IPS-18c (cell line): ENCODE measurements around the gene CRLF2.
"Not testable (repeated sequence)": the region's sequence is repeated elsewhere in the genome, so short reads cannot be mapped to it uniquely, and the experiment has no call there.

ENCODE experiments used
- H3K4me3 ChIP-seq: 2 replicates; pipeline ENCODE4 v1.7.0; 2013; ENCODE audit warnings: low read depth, mild to moderate bottlenecking, low read length, moderate library complexity; ENCODE audit not compliant: insufficient read depth
- H3K9me3 ChIP-seq: one replicate; pipeline ENCODE4 v1.6.1; 2013; ENCODE audit warnings: mild to moderate bottlenecking, low read length, moderate library complexity; ENCODE audit not compliant: control insufficient read depth, insufficient read depth

CRLF2 gene

DNA sequence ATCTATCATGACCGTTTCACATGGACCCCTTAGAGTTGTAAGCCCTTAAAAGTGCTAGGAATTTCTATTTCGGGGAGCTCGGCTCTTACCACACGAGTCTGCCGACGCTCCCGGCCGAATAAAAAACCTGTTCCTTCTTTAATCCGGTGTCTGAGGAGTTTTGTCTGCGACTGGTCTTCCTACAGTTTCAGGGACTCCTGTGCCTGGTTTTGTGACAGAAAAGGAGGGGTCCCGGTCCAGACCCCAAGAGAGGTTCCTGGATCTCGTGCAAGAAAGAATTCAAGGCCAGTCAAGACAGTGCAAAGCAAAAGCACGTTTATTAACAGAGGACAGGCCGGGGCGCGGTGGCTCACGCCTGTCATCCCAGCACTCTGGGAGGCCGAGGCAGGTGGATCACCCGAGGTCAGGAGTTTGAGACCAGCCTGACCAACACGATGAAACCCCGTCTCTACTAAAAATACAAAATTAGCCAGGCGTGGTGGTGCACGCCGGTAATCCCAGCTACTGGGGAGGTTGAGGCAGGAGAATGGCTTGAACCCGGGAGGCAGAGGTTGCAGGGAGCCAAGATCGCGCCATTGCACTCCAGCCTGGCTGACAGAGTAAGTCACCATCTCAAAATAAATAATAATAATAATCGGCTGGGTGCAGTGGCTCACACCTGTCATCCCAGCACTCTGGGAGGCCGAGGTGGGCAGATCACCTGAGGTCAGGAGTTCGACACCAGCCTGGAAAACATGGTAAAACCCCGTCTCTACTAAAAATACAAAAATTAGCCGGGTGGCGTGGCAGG is 35.7 kb downstream of the CRLF2 start:
- not testable (repeated sequence) for H3K9me3 ChIP-seq, H3K4me3 ChIP-seq

DNA sequence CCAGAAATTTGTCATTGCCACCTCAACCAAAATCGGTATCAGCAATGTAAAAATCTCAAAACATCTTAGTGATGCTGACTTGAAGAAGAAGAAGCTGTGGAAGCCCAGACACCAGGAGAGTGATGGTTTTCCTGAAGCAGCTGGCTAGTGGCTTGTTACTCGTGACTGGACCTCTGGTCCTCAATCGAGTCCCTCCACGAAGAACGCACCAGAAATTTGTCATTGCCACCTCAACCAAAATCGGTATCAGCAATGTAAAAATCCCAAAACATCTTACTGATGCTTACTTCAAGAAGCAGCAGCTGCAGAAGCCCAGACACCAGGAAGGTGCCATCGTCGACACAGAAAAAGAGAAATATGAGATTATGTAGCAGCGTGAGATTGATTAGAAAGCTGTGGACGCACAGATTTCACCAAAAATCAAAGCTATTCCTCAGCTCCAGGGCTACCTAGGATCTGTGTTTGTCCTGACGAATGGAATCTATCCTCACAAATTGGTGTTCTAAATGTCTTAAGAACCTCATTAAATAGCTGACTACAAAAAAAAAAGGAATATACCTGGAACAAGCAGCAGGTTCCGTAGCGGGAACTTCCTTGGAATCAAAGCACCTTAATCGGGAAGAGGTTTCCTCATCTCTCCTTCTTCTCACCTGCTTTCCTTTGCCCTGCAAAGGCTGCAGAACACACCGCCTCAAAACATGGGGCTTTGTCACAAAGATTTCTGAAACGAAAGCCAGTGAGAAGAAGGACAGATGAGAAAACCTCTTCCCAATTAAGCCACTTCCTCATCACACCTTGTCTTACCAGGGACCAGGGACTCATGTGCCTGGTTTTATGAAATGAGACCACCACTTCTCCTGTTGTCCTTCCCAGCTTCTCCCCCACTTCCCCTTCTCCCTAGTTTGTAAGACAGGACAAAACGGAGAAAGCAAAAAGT is 37.6 kb downstream of the CRLF2 start:
- not testable (repeated sequence) for H3K4me3 ChIP-seq, H3K9me3 ChIP-seq

DNA sequence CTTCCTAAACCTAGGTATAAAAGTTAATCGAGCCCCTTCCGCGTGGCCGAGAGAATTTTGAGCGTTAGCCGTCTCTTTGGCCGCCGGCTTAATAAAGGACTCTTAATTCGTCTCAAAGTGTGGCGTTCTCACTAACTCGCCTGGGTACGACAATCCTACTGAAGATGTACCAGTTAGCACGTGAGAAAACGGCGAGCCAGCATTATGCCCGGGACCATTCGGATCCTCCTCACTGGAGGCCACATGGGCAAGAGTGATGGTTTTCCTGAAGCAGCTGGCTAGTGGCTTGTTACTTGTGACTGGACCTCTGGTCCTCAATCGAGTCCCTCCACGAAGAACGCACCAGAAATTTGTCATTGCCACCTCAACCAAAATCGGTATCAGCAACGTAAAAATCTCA is 39.0 kb downstream of the CRLF2 start:
- H3K9me3 ChIP-seq, H3K4me3 ChIP-seq: not testable (repeated sequence)

DNA sequence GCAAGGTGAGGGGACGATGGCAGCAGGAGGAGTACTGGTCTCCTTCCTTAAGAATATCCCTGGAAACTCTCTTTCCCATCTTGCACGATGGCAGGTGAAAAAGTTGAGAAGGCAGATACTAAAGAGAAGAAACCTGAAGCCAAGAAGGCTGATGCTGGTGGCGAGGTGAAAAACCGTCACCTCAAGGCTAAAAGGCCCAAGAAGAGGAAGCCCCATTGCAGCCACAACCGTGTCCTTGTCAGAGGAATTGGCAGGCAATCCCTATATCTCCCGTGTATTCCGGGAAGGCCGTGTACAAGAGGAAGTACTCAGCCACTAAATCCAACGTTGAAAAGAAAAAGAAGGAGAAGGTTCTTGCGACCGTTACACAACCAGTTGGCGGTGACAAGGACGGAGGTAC is 40.0 kb downstream of the CRLF2 start:
- Histone ChIP-seq H3K4me3 (no peak overlapping the region), H3K9me3 (peaks cover 6% of the 10 kb centered on the region)

DNA sequence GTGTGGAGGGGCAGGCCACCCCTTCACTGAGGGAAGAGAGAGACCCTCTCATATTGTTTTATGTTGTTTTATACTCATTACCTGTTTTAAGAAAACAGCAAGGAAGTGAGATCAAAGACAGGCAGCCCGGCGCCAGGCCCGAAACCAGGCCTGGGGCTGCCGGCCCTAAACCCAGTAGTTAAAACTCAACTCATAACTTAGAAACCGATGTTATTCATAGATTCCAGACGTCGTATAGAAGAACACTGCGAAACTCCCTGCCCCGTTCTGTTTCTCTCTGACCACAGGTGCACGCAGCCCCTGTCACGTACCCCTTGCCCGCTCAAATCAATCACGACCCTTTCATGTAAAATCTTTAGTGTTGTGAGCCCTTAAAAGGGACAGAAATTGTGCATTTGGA is 40.5 kb downstream of the CRLF2 start:
- H3K9me3 ChIP-seq, H3K4me3 ChIP-seq: not testable (repeated sequence)

DNA sequence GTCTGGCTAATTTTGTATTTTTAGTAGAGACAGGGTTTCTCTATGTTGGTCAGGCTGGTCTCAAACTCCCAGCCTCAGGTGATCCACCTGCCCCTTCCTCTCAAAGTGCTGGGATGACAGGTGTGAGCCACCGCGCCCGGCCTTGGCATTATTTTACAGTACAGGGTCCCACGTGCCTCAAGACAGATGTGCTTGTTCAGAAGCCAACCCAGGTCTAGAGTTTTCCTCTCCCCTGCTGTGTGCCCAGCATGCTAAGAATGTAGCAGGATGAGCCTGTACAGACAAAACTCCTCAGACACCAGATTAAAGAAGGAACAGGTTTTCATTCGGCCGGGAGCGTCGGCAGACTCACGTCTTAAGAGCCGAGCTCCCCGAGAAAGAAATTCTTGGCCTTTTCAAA is 42.2 kb downstream of the CRLF2 start:
- Histone ChIP-seq H3K9me3 (peaks cover 5% of the 10 kb centered on the region), H3K4me3 (no peak overlapping the region; the same call in 1 of the 2 replicates)

DNA sequence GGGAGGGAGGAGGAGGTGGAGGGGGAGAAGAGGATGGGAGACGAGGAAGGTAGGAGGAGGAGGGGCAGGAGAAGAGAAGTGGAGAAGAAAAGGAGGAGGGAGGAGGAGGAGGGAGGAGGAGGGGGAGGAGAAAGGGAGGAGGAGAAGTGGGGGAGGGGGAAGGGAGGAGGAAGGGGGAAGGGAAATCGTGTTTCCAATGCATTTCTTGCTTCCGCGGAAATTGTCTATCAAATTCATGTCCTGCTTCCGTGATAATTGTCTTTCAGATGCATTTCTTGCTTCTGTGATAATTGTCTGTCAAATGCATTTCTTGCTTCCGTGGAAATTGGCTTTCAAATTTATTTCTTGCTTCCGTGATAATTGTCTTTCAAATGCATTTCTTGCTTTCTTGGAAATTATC is 43.3 kb downstream of the CRLF2 start:
- Histone ChIP-seq H3K4me3 (no peak overlapping the region), H3K9me3 (peaks cover 5% of the 10 kb centered on the region)

DNA sequence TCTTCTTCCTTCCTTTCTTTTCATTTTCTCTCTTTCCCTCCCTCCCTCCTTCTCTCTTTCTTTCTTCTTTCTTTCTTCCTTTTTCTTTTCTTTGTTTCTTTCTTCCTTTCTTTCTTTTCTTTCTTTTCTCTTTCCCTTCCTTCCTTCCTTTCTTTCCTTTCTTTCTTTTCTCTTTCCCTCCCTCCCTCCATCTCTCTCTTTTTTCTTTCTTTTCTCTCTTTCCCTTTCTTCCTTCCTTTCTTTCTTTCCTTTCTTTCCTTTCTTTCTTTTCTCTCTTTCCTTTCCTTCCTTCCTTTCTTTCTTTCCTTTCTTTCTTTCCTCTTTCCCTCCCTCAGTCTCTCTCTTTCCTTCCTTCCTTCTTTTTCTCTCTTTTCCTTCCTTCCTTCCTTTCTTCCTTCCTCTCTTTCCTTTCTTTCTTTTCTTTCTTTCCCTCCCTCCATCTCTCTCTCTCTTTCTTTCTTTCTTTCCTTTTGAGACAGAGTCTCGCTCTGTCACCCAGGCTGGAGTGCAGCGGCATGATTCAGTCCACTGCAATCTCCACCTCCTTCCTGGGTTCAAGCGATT is 44.4 kb downstream of the CRLF2 start:
- Histone ChIP-seq H3K9me3 (peaks cover 5% of the 10 kb centered on the region), H3K4me3 (no peak overlapping the region)

DNA sequence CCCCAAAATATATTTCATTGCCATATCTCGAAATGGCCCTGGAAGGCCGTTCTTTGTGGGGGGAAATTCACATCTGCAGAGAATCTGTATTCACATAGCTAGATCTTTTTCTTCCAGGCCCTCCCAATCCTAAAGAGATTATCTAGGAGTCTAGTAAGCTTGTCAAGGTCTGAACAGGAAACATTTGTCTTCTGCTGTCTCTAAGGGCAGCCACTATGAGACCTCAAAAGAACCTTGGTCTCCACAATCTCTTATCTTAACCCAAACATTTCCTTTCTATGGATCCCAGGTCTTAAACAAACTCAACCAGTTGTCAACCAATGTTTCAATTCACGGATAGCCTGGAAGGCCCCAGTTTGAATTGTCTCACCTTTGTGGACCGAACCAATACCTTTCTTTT is 45.0 kb downstream of the CRLF2 start:
- Histone ChIP-seq H3K9me3 (peaks cover 5% of the 10 kb centered on the region), H3K4me3 (no peak overlapping the region)

DNA sequence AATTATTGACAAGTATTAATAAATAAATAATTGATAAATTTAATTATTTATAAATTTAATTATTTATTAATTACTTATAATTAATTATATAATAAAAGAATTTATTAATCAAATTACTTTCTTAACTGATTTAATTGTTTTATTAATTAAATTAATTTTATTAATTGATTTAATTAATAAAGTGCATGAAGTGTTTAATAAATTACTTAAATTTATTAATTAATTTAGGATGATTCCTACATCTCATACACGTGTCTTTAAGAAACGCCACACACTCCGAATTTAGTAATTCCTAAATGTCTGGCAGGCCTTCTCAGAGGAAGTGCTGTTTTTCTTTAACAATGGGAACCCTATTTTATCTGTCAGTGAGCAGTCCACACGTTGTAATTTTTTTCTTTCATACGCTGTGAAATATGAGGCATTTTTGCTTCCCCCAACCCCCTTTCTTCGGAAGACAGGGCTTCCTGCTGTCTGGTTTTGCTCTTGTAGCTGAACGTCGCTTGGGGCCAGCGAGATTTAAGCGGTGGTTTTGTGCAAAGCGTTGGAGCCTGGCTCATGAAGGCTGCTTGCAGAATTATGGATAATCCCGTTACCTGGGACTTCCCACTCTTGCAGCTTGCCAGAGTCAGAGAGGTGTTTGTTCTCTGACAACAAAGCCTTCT is 46.8 kb downstream of the CRLF2 start:
- Histone ChIP-seq H3K9me3 (peaks cover 11% of the 10 kb centered on the region), H3K4me3 (no peak overlapping the region)

DNA sequence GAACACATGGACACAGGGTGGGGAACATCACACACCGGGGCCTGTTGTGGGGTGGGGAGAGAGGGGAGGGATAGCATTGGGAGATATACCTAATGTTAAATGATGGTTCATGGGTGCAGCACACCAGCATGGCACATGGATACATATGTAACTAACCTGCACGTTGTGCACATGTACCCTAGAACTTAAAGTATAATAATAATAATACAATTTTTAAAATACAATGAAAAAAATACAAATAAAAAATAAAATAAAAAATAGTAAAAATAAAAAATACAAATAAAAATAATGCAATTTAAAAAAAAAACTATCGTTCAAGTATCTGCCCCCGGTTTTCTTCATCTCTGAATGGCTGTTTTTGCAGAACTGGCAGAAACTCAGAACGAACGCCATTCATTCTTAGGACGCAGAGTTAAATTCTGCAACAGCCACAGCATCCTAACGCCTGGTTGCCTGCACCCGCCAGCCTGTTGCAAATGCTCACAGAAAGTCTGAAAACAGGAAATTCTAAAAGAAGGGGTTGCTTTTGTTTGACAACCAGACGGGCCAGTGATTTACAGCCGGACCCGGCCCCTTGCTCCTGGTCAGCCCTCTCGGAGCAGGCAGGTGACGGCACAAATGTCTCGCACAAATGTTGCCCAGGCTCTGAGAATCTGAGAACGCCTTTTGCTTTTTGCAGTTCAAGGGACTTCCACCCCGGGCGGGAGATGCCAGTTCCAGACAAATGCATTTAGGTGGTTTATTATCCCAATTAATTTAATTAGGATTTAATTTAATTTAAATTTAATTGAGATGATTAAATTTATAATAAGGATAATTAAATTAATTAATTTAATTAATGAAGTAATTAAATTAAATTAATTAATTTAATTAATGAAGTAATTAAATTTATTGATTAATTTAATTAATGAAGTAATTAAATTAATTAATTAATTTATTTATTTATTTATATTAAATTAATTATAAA is 47.8 kb downstream of the CRLF2 start:
- Histone ChIP-seq H3K9me3 (peaks cover 12% of the 10 kb centered on the region), H3K4me3 (no peak overlapping the region)

DNA sequence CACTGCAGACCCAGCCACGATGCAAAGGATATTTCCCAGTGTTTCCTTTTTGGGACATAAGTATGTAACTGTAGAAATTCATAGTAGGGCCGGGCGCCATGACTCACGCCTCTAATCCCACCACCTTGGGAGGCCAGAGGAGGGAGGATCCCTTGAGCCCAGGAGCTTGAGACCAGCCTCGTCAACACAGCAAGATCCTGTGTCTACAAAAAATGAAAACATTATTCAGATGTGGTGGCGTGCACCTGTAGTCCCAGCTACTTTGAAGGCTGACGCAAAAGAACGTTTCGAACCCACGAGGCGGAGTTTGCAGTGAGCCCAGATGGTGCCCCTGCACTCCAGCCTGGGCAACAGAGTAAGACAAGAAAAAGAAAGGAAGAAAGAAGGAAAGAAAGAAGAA is 49.2 kb downstream of the CRLF2 start:
- H3K4me3 ChIP-seq = no peak overlapping the region
- peaks cover 14% of the 10 kb centered on the region for H3K9me3 ChIP-seq

DNA sequence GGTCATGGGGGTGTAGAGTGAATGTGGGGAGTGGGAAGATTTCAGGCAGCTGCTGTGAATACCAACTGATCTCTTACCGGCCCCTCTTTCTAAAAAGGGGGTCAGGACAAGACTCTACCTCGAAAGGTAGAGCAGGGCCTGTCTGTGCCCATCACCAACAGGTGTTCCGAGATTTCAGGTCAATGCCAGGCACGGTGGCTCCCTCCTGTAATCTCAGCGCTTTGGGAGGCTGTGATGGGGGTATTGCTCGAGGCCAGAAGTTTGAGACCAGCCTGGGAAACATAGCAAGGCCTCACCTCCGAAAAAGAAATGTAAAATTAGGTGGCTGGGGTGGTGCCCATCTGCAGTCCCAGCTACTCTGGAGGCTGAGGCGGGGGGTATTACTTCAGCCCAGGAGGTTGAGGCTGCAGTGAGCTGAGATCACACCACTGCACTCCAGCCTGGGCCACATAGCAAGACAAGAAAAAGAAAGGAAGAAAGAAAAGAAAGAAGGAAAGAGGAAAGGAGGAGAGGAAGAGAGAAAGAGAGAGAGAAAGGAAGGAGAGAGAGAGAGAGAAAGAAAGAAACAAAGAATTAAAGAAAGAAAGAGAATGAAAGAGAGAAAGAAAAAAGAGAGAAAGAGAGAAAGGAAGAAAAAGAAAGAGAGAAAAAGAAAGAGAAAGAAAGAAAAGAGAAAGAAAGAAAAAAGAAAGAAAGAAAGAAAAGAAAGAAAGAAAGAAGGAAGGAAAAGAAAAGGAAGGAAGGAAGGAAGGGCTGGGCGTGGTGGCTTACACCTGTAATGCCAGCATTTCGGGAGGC is 50.1 kb downstream of the CRLF2 start:
- peaks cover 14% of the 10 kb centered on the region for H3K9me3 ChIP-seq
- no peak overlapping the region for H3K4me3 ChIP-seq

DNA sequence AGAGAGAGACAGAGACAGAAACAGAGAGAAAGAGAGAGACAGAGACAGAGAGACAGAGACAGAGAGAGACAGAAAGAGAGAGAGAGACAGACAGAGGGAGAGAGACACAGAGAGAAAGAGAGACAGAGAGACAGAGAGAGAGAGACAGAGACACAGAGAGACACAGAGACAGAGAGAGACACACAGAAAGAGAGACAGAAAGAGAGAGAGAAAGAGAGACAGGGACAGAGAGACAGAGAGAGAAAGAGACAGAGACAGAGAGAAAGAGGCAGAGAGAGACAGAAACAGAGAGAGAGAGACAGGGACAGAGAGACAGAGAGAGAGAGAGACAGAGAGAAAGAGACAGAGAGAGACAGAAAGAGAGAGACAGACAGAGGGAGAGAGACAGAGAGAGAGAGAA is 52.9 kb downstream of the CRLF2 start:
- H3K4me3 ChIP-seq = no peak overlapping the region

DNA sequence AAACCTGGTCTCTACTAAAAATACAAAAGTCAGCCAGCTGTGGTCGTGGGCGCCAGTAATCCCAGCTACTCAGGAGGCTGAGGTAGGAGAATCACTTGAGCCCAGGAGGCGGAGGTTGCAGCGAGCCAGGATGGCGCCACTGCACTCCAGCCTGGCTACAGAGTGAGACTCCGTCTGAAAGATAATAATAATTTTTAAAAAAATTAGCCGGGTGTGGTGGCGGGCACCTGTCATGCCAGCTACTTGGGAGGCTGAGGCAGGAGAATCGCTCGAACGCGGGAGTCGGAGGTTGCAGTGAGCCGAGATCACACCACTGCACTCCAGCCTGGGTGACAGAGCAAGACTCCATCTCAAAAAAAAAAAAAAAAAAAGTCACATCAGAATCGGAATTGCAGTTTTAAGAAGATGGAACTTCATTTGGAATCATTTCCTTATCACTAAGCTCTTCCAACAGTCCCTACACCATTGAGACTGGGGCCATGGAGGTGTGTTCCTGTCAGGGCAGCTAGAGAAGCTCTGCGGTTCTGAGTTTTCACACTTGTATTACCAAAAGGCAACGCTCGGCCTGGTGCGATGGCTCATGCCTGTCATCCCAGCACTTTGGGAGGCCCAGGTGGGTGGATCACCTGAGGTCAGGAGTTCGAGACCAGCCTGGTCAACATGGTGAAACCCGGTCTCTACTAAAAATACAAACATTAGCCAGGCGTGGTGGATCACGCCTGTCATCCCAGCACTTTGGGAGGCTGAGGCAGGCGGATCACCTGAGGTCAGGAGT is 55.6 kb downstream of the CRLF2 start:
- peaks cover 12% of the 10 kb centered on the region for H3K9me3 ChIP-seq
- not testable (repeated sequence) for H3K4me3 ChIP-seq

More for the DNA sequence above, 52.9 kb downstream of the CRLF2 start:
- peaks cover 11% of the 10 kb centered on the region for H3K9me3 ChIP-seq
